Kidney epithelial cell (primary cell): ENCODE results near the gene PDZK1IP1. TPM values are rescaled to one million over a fixed set of nuclear protein-coding genes. Genes with fewer than 3 reads are reported as not detected.

ENCODE experiments used
- DNase-seq: peaks from one replicate; pipeline ENCODE4 v3.0.0-alpha.2; 2010; ENCODE audit warnings: low read depth
- H3K27me3 ChIP-seq: 2 replicates; pipeline ENCODE4 v1.6.0; 2011; ENCODE audit warnings: low read length; ENCODE audit not compliant: control insufficient read depth, insufficient read depth
- H3K36me3 ChIP-seq: 2 replicates; pipeline ENCODE4 v1.5.1; 2011; ENCODE audit warnings: low read length; ENCODE audit not compliant: control insufficient read depth, insufficient read depth
- H3K4me3 ChIP-seq: 2 replicates; pipeline ENCODE4 v1.5.1; 2011; ENCODE audit warnings: low read depth, mild to moderate bottlenecking, control low read depth, low read length
- CTCF ChIP-seq: IDR thresholded peaks from 2 replicates; pipeline ENCODE4 v1.5.1; 2011; ENCODE audit warnings: mild to moderate bottlenecking, moderate library complexity, low read length, control low read depth, inconsistent platforms; ENCODE audit not compliant: insufficient read depth, poor library complexity, severe bottlenecking
- total RNA-seq: library from RNA; depleted of rRNA; stranded (reverse); fragments of >200 nt; gene quantifications from 2 replicates; pipeline ENCODE4 v1.2.3, GENCODE V29; 2015

The PDZK1IP1 gene
- total RNA-seq, 1 donor from 2014 or later = 28.1 TPM

GRCh38 chr1:47181095-47181954 lies 8.5 kb downstream of the PDZK1IP1 start:
- no peak for DNase-seq
- H3K4me3 ChIP-seq = no peak overlapping the region
- no peak for TF ChIP-seq CTCF
- H3K36me3 ChIP-seq = no peaks in the 10 kb centered on the region
- H3K27me3 ChIP-seq = no peaks in the 10 kb centered on the region

GRCh38 chr1:47180603-47181094 lies 9.2 kb downstream of the PDZK1IP1 start:
- H3K36me3 ChIP-seq = no peaks in the 10 kb centered on the region
- DNase-seq = no peak
- no peak overlapping the region for H3K4me3 ChIP-seq
- no peaks in the 10 kb centered on the region for H3K27me3 ChIP-seq
- TF ChIP-seq CTCF = no peak

- H3K27me3 ChIP-seq = no peaks in the 10 kb centered on the region
- TF ChIP-seq CTCF = no peak
- no peak for DNase-seq
- H3K4me3 ChIP-seq = no peak overlapping the region
- no peaks in the 10 kb centered on the region for H3K36me3 ChIP-seq
Observed at GRCh38 chr1:47179988-47180563, 9.8 kb downstream of the PDZK1IP1 start.

- Histone ChIP-seq H3K36me3 (no peaks in the 10 kb centered on the region), H3K27me3 (no peaks in the 10 kb centered on the region), H3K4me3 (peak overlapping the region; percentile 22)
- peak; percentile 96 for TF ChIP-seq CTCF
- peak; percentile 80 for DNase-seq
Observed at GRCh38 chr1:47179017-47179987, 10.5 kb downstream of the PDZK1IP1 start.

GRCh38 chr1:47178654-47179016 lies 11.2 kb downstream of the PDZK1IP1 start:
- no peak for TF ChIP-seq CTCF
- no peak for DNase-seq
- Histone ChIP-seq H3K36me3 (no peaks in the 10 kb centered on the region), H3K4me3 (peak overlapping the region; percentile 10), H3K27me3 (no peaks in the 10 kb centered on the region)
